Endothelial cell of umbilical vein (primary cell): ENCODE results near the gene CCDC40. TPM values are rescaled to one million over a fixed set of nuclear protein-coding genes. Genes with fewer than 3 reads are reported as not detected.
A peak's percentile ranks its signal among the peaks of the same experiment; 100 is the strongest.

ENCODE experiments used
- BruUV-seq: library from RNA; stranded (reverse); fragments of 400-500 nt; replicated peaks from 2 replicates; lab custom pipeline; 2021; lab: Mats Ljungman, UMichigan
- CTCF ChIA-PET: fragments of 300-600, 350-600 bp; sonication (Branson Sonifier 250); formaldehyde crosslinking; loops from one replicate; lab custom pipeline; 2021; ENCODE audit warnings: antibody characterized with exemption, inconsistent platforms; lab: Charles Lee
- POLR2A ChIA-PET: fragments of 300-600, 350-600 bp; sonication (Branson Sonifier 250); formaldehyde crosslinking; loops from one replicate; lab custom pipeline; 2021; ENCODE audit warnings: antibody characterized with exemption, inconsistent platforms; lab: Charles Lee
- DNase-seq: peaks from one replicate; pipeline ENCODE4 v3.0.0-alpha.2; 2011; ENCODE audit warnings: low read depth, low spot score
- FAIRE-seq: peaks from 2 replicates; lab custom pipeline; 2011; peaks lifted over from hg19 to GRCh38; lab: Jason Lieb, UNC
- H2AFZ ChIP-seq: 2 replicates; pipeline ENCODE4 v1.6.0; 2012; ENCODE audit warnings: low read depth, low read length, control low read depth, inconsistent platforms
- H3K27ac ChIP-seq: 2 replicates; pipeline ENCODE4 v1.5.1; 2011; ENCODE audit warnings: low read depth, mild to moderate bottlenecking, control low read depth, low read length, moderate library complexity; ENCODE audit not compliant: insufficient read depth
- H3K27me3 ChIP-seq, 2 experiments: 2 replicates each; pipeline versions ENCODE4 v1.6.0 to v1.6.1; 2011; ENCODE audit warnings: low read length in 2 of 2, mixed read lengths in 1 of 2; ENCODE audit not compliant: control insufficient read depth in 2 of 2, insufficient read depth in 2 of 2
- H3K36me3 ChIP-seq, 2 experiments: 2 replicates in 1 of 2; 3 replicates in 1 of 2; pipeline ENCODE4 v1.5.1; 2011; ENCODE audit warnings: low read length in 2 of 2, mild to moderate bottlenecking in 1 of 2, moderate library complexity in 1 of 2; ENCODE audit not compliant: control insufficient read depth in 2 of 2, insufficient read depth in 2 of 2; ENCODE audit errors: extremely low read depth in 1 of 2
- H3K4me1 ChIP-seq: 3 replicates; pipeline ENCODE4 v1.5.1; 2011; ENCODE audit warnings: mild to moderate bottlenecking, low read length; ENCODE audit not compliant: control insufficient read depth, insufficient read depth; ENCODE audit errors: extremely low read depth
- H3K4me2 ChIP-seq: 2 replicates; pipeline ENCODE4 v1.6.1; 2011; ENCODE audit warnings: low read length, control low read depth, mixed read lengths; ENCODE audit not compliant: insufficient read depth
- H3K4me3 ChIP-seq, 3 experiments: fragments of 200-600 bp in 1 of 3; sonication (generic), shearing (Covaris generic) in 1 of 3; replicated peaks in 1 of 3; 2 replicates each; pipeline ENCODE4 v1.5.1; 2011 to 2016; ENCODE audit warnings: control low read depth in 3 of 3, low read length in 3 of 3, mild to moderate bottlenecking in 2 of 3, inconsistent platforms in 1 of 3, low read depth in 1 of 3, moderate library complexity in 1 of 3; ENCODE audit not compliant: insufficient read depth in 1 of 3
- H3K79me2 ChIP-seq: 2 replicates; pipeline ENCODE4 v1.6.0; 2012; ENCODE audit warnings: low read length, inconsistent platforms; ENCODE audit not compliant: control insufficient read depth, insufficient read depth
- H3K9ac ChIP-seq: replicated peaks from 2 replicates; pipeline ENCODE3; 2011; ENCODE audit warnings: low read length, control low read depth; ENCODE audit not compliant: insufficient read depth; ENCODE audit errors: extremely low read depth
- H3K9me1 ChIP-seq: replicated peaks from 3 replicates; pipeline ENCODE4 v1.6.0; 2011; ENCODE audit warnings: mild to moderate bottlenecking, low read length; ENCODE audit not compliant: control insufficient read depth, insufficient read depth; ENCODE audit errors: extremely low read depth
- H3K9me3 ChIP-seq: replicated peaks from 2 replicates; pipeline ENCODE4 v1.5.1; 2012; ENCODE audit warnings: low read length, inconsistent platforms; ENCODE audit not compliant: control insufficient read depth, insufficient read depth
- H4K20me1 ChIP-seq: replicated peaks from 2 replicates; pipeline ENCODE3; 2011; ENCODE audit warnings: mild to moderate bottlenecking, low read length; ENCODE audit not compliant: control insufficient read depth, insufficient read depth; ENCODE audit errors: extremely low read depth
- EZH2 ChIP-seq: IDR thresholded peaks from 2 replicates; pipeline ENCODE4 v1.6.1; 2012; ENCODE audit warnings: borderline replicate concordance, low read depth, mild to moderate bottlenecking, moderate library complexity, low read length, inconsistent platforms; ENCODE audit not compliant: severe bottlenecking
- FOS ChIP-seq: IDR thresholded peaks from 2 replicates; pipeline ENCODE4 v1.6.1; 2011; ENCODE audit warnings: mild to moderate bottlenecking, low read length, moderate library complexity, borderline replicate concordance; ENCODE audit not compliant: insufficient read depth
- GATA2 ChIP-seq: IDR thresholded peaks from 2 replicates; pipeline ENCODE4 v1.7.0; 2011; ENCODE audit warnings: low read depth, mild to moderate bottlenecking, moderate library complexity, mixed read lengths, low read length; ENCODE audit not compliant: insufficient read length, insufficient read depth
- MYC ChIP-seq: IDR thresholded peaks from one replicate; pipeline ENCODE4 v1.6.1; 2011; ENCODE audit warnings: mild to moderate bottlenecking, low read depth, low read length
- POLR2A ChIP-seq: IDR thresholded peaks from 2 replicates; pipeline ENCODE4 v1.6.1; 2012; ENCODE audit warnings: low read depth, mild to moderate bottlenecking, control low read depth, low read length
- POLR2AphosphoS5 ChIP-seq: IDR thresholded peaks from 2 replicates; pipeline ENCODE4 v1.6.1; 2012; ENCODE audit warnings: low read depth, mild to moderate bottlenecking, control low read depth, low read length, moderate library complexity; ENCODE audit not compliant: insufficient read depth
- dilution Hi-C: fragments of 300-500 bp; cut with MboI; formaldehyde crosslinking; loops from one replicate; pipeline ENCODE4 v1.15.0; 2019; ENCODE audit warnings: low sequenced_read_pairs; ENCODE audit not compliant: extremely low pct_ligation_motif_present
- intact Hi-C: fragments of 100-400 bp; cut with micrococcal nuclease; formaldehyde crosslinking; loops from one replicate; pipeline ENCODE4 v1.10.0; 2022
- polyA plus RNA-seq, 4 experiments: library from polyadenylated mRNA; depleted of rRNA in 3 of 4; stranded (reverse) in 3 of 4; unstranded in 1 of 4; fragments of >200 nt; gene quantifications; 2 replicates each; pipeline versions ENCODE4 v1.2.1 to v1.2.3, GENCODE V29; 2011 to 2012; ENCODE audit warnings: missing spikeins in 1 of 4
- total RNA-seq: library from RNA; stranded (reverse); gene quantifications from 2 replicates; pipeline ENCODE4 v1.2.3, GENCODE V29; 2021

Gene CCDC40
- total and polyA plus RNA-seq, 2 donors (not counting 3 experiments of a cell fraction or from before 2014, with no cell fraction given) = 1.4 to 5.5 TPM

GRCh38 chr17:80071116-80071841, 34.8 kb downstream of the CCDC40 start:
- dilution Hi-C loops = no loop called here

DNA sequence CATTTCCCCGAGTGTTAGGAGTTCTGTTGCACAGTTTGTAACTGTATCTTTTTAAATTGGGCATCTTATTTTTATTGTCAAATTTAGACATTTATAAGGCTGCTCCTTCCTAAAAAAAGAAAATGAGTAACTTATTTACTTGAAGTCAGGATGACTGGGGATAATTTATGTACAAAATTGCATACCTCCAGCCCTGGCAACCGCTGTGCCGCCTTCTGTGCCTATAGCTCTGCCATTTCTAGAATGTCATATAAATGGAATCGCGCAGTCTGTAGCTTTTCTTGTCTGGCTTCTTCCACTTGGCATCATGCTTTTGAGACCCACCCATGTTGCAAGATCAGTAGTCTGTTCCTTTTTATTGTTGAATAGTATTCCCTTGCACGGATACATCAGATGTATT, 36.0 kb downstream of the CCDC40 start:
- H3K27ac ChIP-seq = no peak overlapping the region
- FAIRE-seq = no peak
- dilution Hi-C loops = no loop called here
- no peaks in the 10 kb centered on the region for H3K9me1 ChIP-seq
- CTCF ChIA-PET = interaction anchor here (0.7 kb wide), 1 partner anchor 8 kb away, joined by 4 read pairs; no protein-coding TSS in a partner anchor
- no peaks in the 10 kb centered on the region for H3K36me3 ChIP-seq
- intact Hi-C loops = no loop called here
- H3K27me3 ChIP-seq = no peaks in the 10 kb centered on the region
- H2AFZ ChIP-seq = no peak overlapping the region
- POLR2A ChIA-PET = no interaction called here
- no peak for DNase-seq
- H3K79me2 ChIP-seq = no peaks in the 10 kb centered on the region
- no peaks in the 10 kb centered on the region for H4K20me1 ChIP-seq
- no peak overlapping the region for H3K9ac ChIP-seq
- TF ChIP-seq EZH2 = no peak
- no peak for TF ChIP-seq POLR2AphosphoS5
- no peak for TF ChIP-seq POLR2A
- peaks cover 29% of the 10 kb centered on the region for H3K4me1 ChIP-seq
- no peak overlapping the region for H3K4me2 ChIP-seq
- no TSS peak for BruUV-seq
- H3K4me3 ChIP-seq = no peak overlapping the region
- H3K9me3 ChIP-seq = no peaks in the 10 kb centered on the region

More at GRCh38 chr17:80071116-80071841, 34.8 kb downstream of the CCDC40 start:
- no TSS peak for BruUV-seq
- ChIA-PET POLR2A (no interaction called here), CTCF (interaction anchor here (0.6 to 3.2 kb wide), 5 partner anchors 9 to 414 kb away, joined by 3 to 11 read pairs (median 4); partner anchors contain the start of gene GAA)
- H3K4me3 ChIP-seq = peak overlapping the region; percentile 7 to 54 (median 26)
- no peaks in the 10 kb centered on the region for H3K79me2 ChIP-seq
- peak overlapping the region; percentile 87 for H3K9ac ChIP-seq
- H2AFZ ChIP-seq = peak overlapping the region; percentile 98
- peaks cover 29% of the 10 kb centered on the region for H3K4me1 ChIP-seq
- H3K27me3 ChIP-seq = no peaks in the 10 kb centered on the region
- intact Hi-C loops = no loop called here
- TF ChIP-seq FOS = no peak
- TF ChIP-seq GATA2 = no peak
- TF ChIP-seq POLR2A = peak; percentile 69
- peak; percentile 34 for TF ChIP-seq POLR2AphosphoS5
- no peak for TF ChIP-seq MYC
- no peaks in the 10 kb centered on the region for H3K36me3 ChIP-seq
- H3K4me2 ChIP-seq = peak overlapping the region; percentile 90
- no peaks in the 10 kb centered on the region for H3K9me1 ChIP-seq
- H3K27ac ChIP-seq = peak overlapping the region; percentile 67
- FAIRE-seq (peak; percentile 67), DNase-seq (peak; percentile 82)
- H3K9me3 ChIP-seq = no peaks in the 10 kb centered on the region
- H4K20me1 ChIP-seq = no peaks in the 10 kb centered on the region
